HCT116 (cell line): ENCODE results near the gene DNAAF8. TPM values are rescaled to one million over a fixed set of nuclear protein-coding genes. Genes with fewer than 3 reads are reported as not detected.

Experiments used
- ATAC-seq: fragments of 200-7000 bp; cut with Tn5 transposase; 2 replicates; pipeline ENCODE4 v1.9.1; 2020; ENCODE audit warnings: mild to moderate bottlenecking, moderate library complexity
- BruUV-seq: library from RNA; stranded (reverse); fragments of 400-500 nt; replicated peaks from 2 replicates; lab custom pipeline; 2021; lab: Mats Ljungman, UMichigan
- CTCF ChIA-PET: fragments of 300-600 bp; sonication (Branson Sonifier 250); formaldehyde crosslinking; loops from one replicate; lab custom pipeline; 2021; ENCODE audit warnings: antibody characterized with exemption; lab: Charles Lee
- POLR2A ChIA-PET: fragments of 300-600, 350-600 bp; sonication (Branson Sonifier 250); formaldehyde crosslinking; loops from one replicate; lab custom pipeline; 2021; ENCODE audit warnings: antibody characterized with exemption; lab: Charles Lee
- RAD21 ChIA-PET, 2 experiments: fragments of 300-600 bp; sonication (Branson Sonifier 250); formaldehyde crosslinking; loops; one replicate each; lab custom pipeline; 2023; ENCODE audit warnings: low total read pairs in 2 of 2; ENCODE audit not compliant: uncharacterized antibody in 2 of 2, unreplicated experiment in 2 of 2, low non-redundant PET in 1 of 2; lab: Charles Lee
- DNase-seq: peaks from one replicate; pipeline ENCODE4 v3.0.0-alpha.2; 2010; ENCODE audit warnings: low read depth, low spot score
- H2AFZ ChIP-seq: fragments of 200-600 bp; shearing (Covaris generic), sonication (generic); 2 replicates; pipeline ENCODE4 v1.6.1; 2017; ENCODE audit warnings: low read depth, mixed run types, mixed read lengths, antibody characterized with exemption, low read length; ENCODE audit not compliant: poor library complexity, severe bottlenecking
- H3K27ac ChIP-seq: 2 replicates; pipeline ENCODE4 v1.5.1; 2012; ENCODE audit warnings: low read depth, low read length
- H3K27me3 ChIP-seq: fragments of 200-600 bp; sonication (generic); 2 replicates; pipeline ENCODE4 v1.6.1; 2016; ENCODE audit warnings: mixed run types, low read length, mixed read lengths; ENCODE audit not compliant: insufficient read depth
- H3K36me3 ChIP-seq, 2 experiments: fragments of 200-500 bp in 1 of 2; fragments of 200-600 bp in 1 of 2; sonication (Bioruptor generic) in 1 of 2; sonication (generic) in 1 of 2; 2 replicates each; pipeline versions ENCODE4 v1.5.1 to v1.6.1; 2014 to 2016; ENCODE audit warnings: low read length in 2 of 2, inconsistent platforms in 1 of 2, mixed read lengths in 1 of 2, mixed run types in 1 of 2; ENCODE audit not compliant: insufficient read depth in 2 of 2, control insufficient read depth in 1 of 2
- H3K4me1 ChIP-seq, 2 experiments: fragments of 200-600 bp in 1 of 2; sonication (generic) in 1 of 2; 2 replicates each; pipeline versions ENCODE4 v1.5.1 to v1.6.1; 2012 to 2017; ENCODE audit warnings: low read length in 2 of 2, inconsistent platforms in 1 of 2, mild to moderate bottlenecking in 1 of 2, mixed read lengths in 1 of 2, mixed run types in 1 of 2, moderate library complexity in 1 of 2; ENCODE audit not compliant: insufficient read depth in 2 of 2, control insufficient read depth in 1 of 2
- H3K4me2 ChIP-seq: fragments of 200-600 bp; sonication (generic); 2 replicates; pipeline ENCODE4 v1.6.1; 2017; ENCODE audit warnings: mixed run types, low read length, mixed read lengths
- H3K4me3 ChIP-seq, 2 experiments: fragments of 200-600 bp in 1 of 2; sonication (generic) in 1 of 2; replicated peaks in 1 of 2; 2 replicates each; pipeline ENCODE4 v1.5.1; 2011 to 2016; ENCODE audit warnings: low read length in 2 of 2, control low read depth in 1 of 2, low read depth in 1 of 2, mild to moderate bottlenecking in 1 of 2, mixed read lengths in 1 of 2, mixed run types in 1 of 2
- H3K79me2 ChIP-seq: fragments of 200-600 bp; sonication (generic); 2 replicates; pipeline ENCODE4 v1.6.1; 2017; ENCODE audit warnings: mild to moderate bottlenecking, mixed run types, low read length, moderate library complexity, mixed read lengths; ENCODE audit not compliant: insufficient read depth
- H3K9ac ChIP-seq: fragments of 200-600 bp; sonication (generic); 2 replicates; pipeline ENCODE4 v1.6.1; 2016; ENCODE audit warnings: low read length, mixed read lengths
- H3K9me2 ChIP-seq: fragments of 200-600 bp; sonication (generic), shearing (Covaris generic); 2 replicates; pipeline ENCODE4 v1.6.1; 2017; ENCODE audit warnings: mixed run types, mild to moderate bottlenecking, moderate library complexity; ENCODE audit not compliant: insufficient read depth
- H3K9me3 ChIP-seq, 2 experiments: fragments of 200-500 bp in 1 of 2; fragments of 200-600 bp in 1 of 2; sonication (Bioruptor generic) in 1 of 2; sonication (generic) in 1 of 2; 2 replicates each; pipeline ENCODE4 v1.6.1; 2014 to 2017; ENCODE audit warnings: low read length in 2 of 2, mixed read lengths in 2 of 2, inconsistent platforms in 1 of 2, low read depth in 1 of 2, mild to moderate bottlenecking in 1 of 2, mixed run types in 1 of 2, moderate library complexity in 1 of 2; ENCODE audit not compliant: control insufficient read depth in 1 of 2, insufficient read depth in 1 of 2
- H4K20me1 ChIP-seq: fragments of 200-600 bp; sonication (generic), shearing (Covaris generic); 2 replicates; pipeline ENCODE4 v1.6.1; 2017; ENCODE audit warnings: mixed run types, mild to moderate bottlenecking, moderate library complexity; ENCODE audit not compliant: insufficient read depth
- ATF3 ChIP-seq: IDR thresholded peaks from 2 replicates; pipeline ENCODE4 v1.6.1; 2012
- CBX3 ChIP-seq: IDR thresholded peaks from 2 replicates; pipeline ENCODE4 v1.6.1; 2012; ENCODE audit warnings: low read depth
- CEBPB ChIP-seq: IDR thresholded peaks from 2 replicates; pipeline ENCODE4 v1.6.1; 2012; ENCODE audit warnings: low read depth
- CTCF ChIP-seq, 3 experiments: fragments of 200-600 bp in 1 of 3; sonication (generic) in 1 of 3; IDR thresholded peaks in 2 of 3; conservative IDR thresholded peaks in 1 of 3; 2 replicates each; pipeline ENCODE4 v1.5.1; 2012 to 2017; ENCODE audit warnings: low read depth in 2 of 3, low read length in 2 of 3, antibody characterized with exemption in 1 of 3, borderline replicate concordance in 1 of 3, control low read depth in 1 of 3, mild to moderate bottlenecking in 1 of 3, mixed read lengths in 1 of 3, mixed run types in 1 of 3, moderate library complexity in 1 of 3; ENCODE audit not compliant: insufficient read depth in 1 of 3
- EGR1 ChIP-seq: IDR thresholded peaks from 2 replicates; pipeline ENCODE4 v1.6.1; 2012; ENCODE audit warnings: low read depth
- ELF1 ChIP-seq: IDR thresholded peaks from 2 replicates; pipeline ENCODE4 v1.6.1; 2012; ENCODE audit warnings: low read depth, borderline replicate concordance
- EZH2 ChIP-seq: fragments of 200-600 bp; sonication (generic); IDR thresholded peaks from 2 replicates; pipeline ENCODE4 v1.6.1; 2017; ENCODE audit warnings: antibody characterized with exemption, mixed run types
- EZH2phosphoT487 ChIP-seq: fragments of 200-600 bp; IDR thresholded peaks from 2 replicates; pipeline ENCODE4 v1.6.1; 2018; ENCODE audit warnings: antibody characterized with exemption, borderline replicate concordance
- FOSL1 ChIP-seq: IDR thresholded peaks from 2 replicates; pipeline ENCODE4 v1.6.1; 2012; ENCODE audit warnings: low read depth
- JUND ChIP-seq: IDR thresholded peaks from 2 replicates; pipeline ENCODE4 v1.6.1; 2012
- MAX ChIP-seq: IDR thresholded peaks from 2 replicates; pipeline ENCODE4 v1.6.1; 2012
- POLR2AphosphoS5 ChIP-seq: IDR thresholded peaks from 2 replicates; pipeline ENCODE4 v1.6.1; 2011; ENCODE audit warnings: mild to moderate bottlenecking, low read depth, low read length, moderate library complexity
- RAD21 ChIP-seq: IDR thresholded peaks from 2 replicates; pipeline ENCODE4 v1.6.1; 2012; ENCODE audit warnings: low read depth, mild to moderate bottlenecking
- SRF ChIP-seq: IDR thresholded peaks from 2 replicates; pipeline ENCODE4 v1.6.1; 2012; ENCODE audit warnings: low read depth
- TCF7L2 ChIP-seq: IDR thresholded peaks from 2 replicates; pipeline ENCODE4 v1.7.0; 2011; ENCODE audit warnings: borderline replicate concordance, inconsistent platforms; ENCODE audit not compliant: insufficient read depth, insufficient read length; ENCODE audit errors: extremely low read depth
- YY1 ChIP-seq: IDR thresholded peaks from 2 replicates; pipeline ENCODE4 v1.6.1; 2011; ENCODE audit warnings: low read length, low read depth, moderate library complexity, mild to moderate bottlenecking; ENCODE audit not compliant: insufficient replicate concordance; ENCODE audit errors: extremely low read depth
- ZBTB33 ChIP-seq: IDR thresholded peaks from 2 replicates; pipeline ENCODE4 v1.6.1; 2011; ENCODE audit warnings: mild to moderate bottlenecking, low read length, moderate library complexity; ENCODE audit not compliant: insufficient replicate concordance; ENCODE audit errors: extremely low read depth
- ZFX ChIP-seq: fragments of 450-650 bp; IDR thresholded peaks from 2 replicates; pipeline ENCODE4 v1.6.1; 2017
- ZNF274 ChIP-seq: fragments of 200-500 bp; sonication (Bioruptor generic); IDR thresholded peaks from 2 replicates; pipeline ENCODE4 v1.6.1; 2014; ENCODE audit warnings: mild to moderate bottlenecking, low read depth, low read length, inconsistent platforms
- intact Hi-C: fragments of 100-400 bp; cut with micrococcal nuclease; formaldehyde crosslinking; loops from 2 replicates; pipeline ENCODE4 v1.10.0; 2022
- total RNA-seq: library from RNA; stranded (reverse); gene quantifications from one replicate; pipeline ENCODE4 v1.2.1, GENCODE V29; 2021; ENCODE audit not compliant: unreplicated experiment
- TF ChIP-seq, protein P1 (sequence below): IDR thresholded peaks from 2 replicates; pipeline ENCODE4 v1.6.1; 2012; ENCODE audit warnings: low read depth

Gene DNAAF8
- total RNA-seq, 1 experiment from 2014 or later = 1.0 TPM

- H3K4me1 ChIP-seq = peaks cover 0 to 5% of the 10 kb centered on the region in 2 experiments; a peak in 3 of 4 replicates
- no peak overlapping the region for H3K4me3 ChIP-seq
- ChIA-PET RAD21 (no interaction called here), CTCF (no interaction called here), POLR2A (no interaction called here)
- H3K4me2 ChIP-seq = no peak overlapping the region
- H3K27me3 ChIP-seq = no peaks in the 10 kb centered on the region
- H3K27ac ChIP-seq = no peak overlapping the region
- no peaks in the 10 kb centered on the region for H3K9me3 ChIP-seq
- DNase-seq = no peak
- H2AFZ ChIP-seq = no peak overlapping the region
- TF ChIP-seq RAD21 = no peak
- no peak for TF ChIP-seq TCF7L2
- no peak for TF ChIP-seq EZH2phosphoT487
- TF ChIP-seq EZH2 = no peak
- no peak for TF ChIP-seq MAX
- no peak for TF ChIP-seq ELF1
- TF ChIP-seq ZFX = no peak
- TF ChIP-seq ATF3 = no peak
- TF ChIP-seq ZBTB33 = no peak
- TF ChIP-seq ZNF274 = no peak
- no peak for TF ChIP-seq POLR2AphosphoS5
- TF ChIP-seq JUND = no peak
- TF ChIP-seq EGR1 = no peak
- TF ChIP-seq CEBPB = no peak
- TF ChIP-seq CBX3 = no peak
- TF ChIP-seq, protein P1, sequence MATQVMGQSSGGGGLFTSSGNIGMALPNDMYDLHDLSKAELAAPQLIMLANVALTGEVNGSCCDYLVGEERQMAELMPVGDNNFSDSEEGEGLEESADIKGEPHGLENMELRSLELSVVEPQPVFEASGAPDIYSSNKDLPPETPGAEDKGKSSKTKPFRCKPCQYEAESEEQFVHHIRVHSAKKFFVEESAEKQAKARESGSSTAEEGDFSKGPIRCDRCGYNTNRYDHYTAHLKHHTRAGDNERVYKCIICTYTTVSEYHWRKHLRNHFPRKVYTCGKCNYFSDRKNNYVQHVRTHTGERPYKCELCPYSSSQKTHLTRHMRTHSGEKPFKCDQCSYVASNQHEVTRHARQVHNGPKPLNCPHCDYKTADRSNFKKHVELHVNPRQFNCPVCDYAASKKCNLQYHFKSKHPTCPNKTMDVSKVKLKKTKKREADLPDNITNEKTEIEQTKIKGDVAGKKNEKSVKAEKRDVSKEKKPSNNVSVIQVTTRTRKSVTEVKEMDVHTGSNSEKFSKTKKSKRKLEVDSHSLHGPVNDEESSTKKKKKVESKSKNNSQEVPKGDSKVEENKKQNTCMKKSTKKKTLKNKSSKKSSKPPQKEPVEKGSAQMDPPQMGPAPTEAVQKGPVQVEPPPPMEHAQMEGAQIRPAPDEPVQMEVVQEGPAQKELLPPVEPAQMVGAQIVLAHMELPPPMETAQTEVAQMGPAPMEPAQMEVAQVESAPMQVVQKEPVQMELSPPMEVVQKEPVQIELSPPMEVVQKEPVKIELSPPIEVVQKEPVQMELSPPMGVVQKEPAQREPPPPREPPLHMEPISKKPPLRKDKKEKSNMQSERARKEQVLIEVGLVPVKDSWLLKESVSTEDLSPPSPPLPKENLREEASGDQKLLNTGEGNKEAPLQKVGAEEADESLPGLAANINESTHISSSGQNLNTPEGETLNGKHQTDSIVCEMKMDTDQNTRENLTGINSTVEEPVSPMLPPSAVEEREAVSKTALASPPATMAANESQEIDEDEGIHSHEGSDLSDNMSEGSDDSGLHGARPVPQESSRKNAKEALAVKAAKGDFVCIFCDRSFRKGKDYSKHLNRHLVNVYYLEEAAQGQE = no peak
- no peak for TF ChIP-seq YY1
- TF ChIP-seq CTCF (IDR thresholded peaks at IDR 0.05 in 2 of 3, conservative IDR thresholded peaks at IDR 0.05 in 1 of 3; ENCODE audit: borderline replicate concordance in 1 of 3, insufficient read depth in 1 of 3, low read depth in 2 of 3, low read length in 2 of 3) = no peak
- no peak for TF ChIP-seq SRF
- TF ChIP-seq FOSL1 = no peak
- intact Hi-C loops = no loop called here
- no peaks in the 10 kb centered on the region for H3K79me2 ChIP-seq
- no TSS peak for BruUV-seq
- H4K20me1 ChIP-seq = no peaks in the 10 kb centered on the region
- no peaks in the 10 kb centered on the region for H3K9me2 ChIP-seq
- no peaks in the 10 kb centered on the region for H3K36me3 ChIP-seq
- H3K9ac ChIP-seq = no peak overlapping the region
- no peak for ATAC-seq
Measured at GRCh38 chr16:4775005-4775404, 40.7 kb downstream of the DNAAF8 start.
